Suprapubic skin (tissue), 4 donors: Measurements from ENCODE around the gene PRPF19. TPM values are rescaled to one million over a fixed set of nuclear protein-coding genes. Genes with fewer than 3 reads are reported as not detected.
"Not testable (repeated sequence)": the region's sequence is repeated elsewhere in the genome, so short reads cannot be mapped to it uniquely, and the experiment has no call there.

Experiments used
- DNase-seq, 2 donors: peaks; one replicate each; pipeline ENCODE4 v3.0.0-alpha.2; 2019; ENCODE audit warnings: low spot score in 2 of 2
- H3K27ac ChIP-seq: fragments of 200-600 bp; sonication (generic); one replicate; pipeline ENCODE4 v1.5.1; 2019
- H3K27me3 ChIP-seq: fragments of 200-600 bp; sonication (generic); one replicate; pipeline ENCODE4 v1.5.1; 2019
- H3K36me3 ChIP-seq: fragments of 200-600 bp; sonication (generic); one replicate; pipeline ENCODE4 v1.5.1; 2019
- H3K4me1 ChIP-seq: fragments of 200-600 bp; sonication (generic); one replicate; pipeline ENCODE4 v1.5.1; 2019
- H3K4me3 ChIP-seq: fragments of 200-600 bp; sonication (generic); one replicate; pipeline ENCODE4 v1.5.1; 2019; ENCODE audit warnings: mild to moderate bottlenecking
- H3K9me3 ChIP-seq: fragments of 200-600 bp; sonication (generic); one replicate; pipeline ENCODE4 v1.5.1; 2019
- EP300 ChIP-seq: sonication (generic); formaldehyde crosslinking; IDR thresholded peaks from one replicate; pipeline ENCODE4 v1.6.1; 2017; ENCODE audit warnings: antibody characterized with exemption
- POLR2A ChIP-seq, 2 donors: fragments of 450-650 bp; IDR thresholded peaks; one replicate each; pipeline ENCODE4 v1.6.1; 2017; ENCODE audit warnings: antibody characterized with exemption in 2 of 2, mild to moderate bottlenecking in 2 of 2, moderate library complexity in 2 of 2
- POLR2AphosphoS5 ChIP-seq, 3 donors: sonication (generic); formaldehyde crosslinking; IDR thresholded peaks; one replicate each; pipeline ENCODE4 v1.6.1; 2017; ENCODE audit warnings: antibody characterized with exemption in 3 of 3
- WGBS: methylation state at CpG from one replicate; pipeline ENCODE4 v1.1.5; 2018; 5-methylcytosine and 5-hydroxymethylcytosine counted together
- total RNA-seq, 4 donors: library from RNA; depleted of rRNA; stranded (reverse); fragments of >200 nt; gene quantifications; one replicate each; pipeline ENCODE4 v1.1.0, GENCODE V29; 2016
- TF ChIP-seq, protein P1 (sequence below), 2 donors: fragments of 200-600 bp in 1 of 2; fragments of 450-650 bp in 1 of 2; sonication (generic) in 1 of 2; IDR thresholded peaks; one replicate each; pipeline ENCODE4 v1.5.1; 2016 to 2019; ENCODE audit warnings: antibody characterized with exemption in 2 of 2, mild to moderate bottlenecking in 1 of 2, moderate library complexity in 1 of 2

Gene PRPF19
- total RNA-seq, 4 donors from 2014 or later, result 101 to 153 (median 116) TPM

- 81% methylated on average over 3 of the region's 3 CpGs for WGBS
- peak in 1 of 2 donors; percentile 47 for DNase-seq
- no peaks in the 10 kb centered on the region for H3K9me3 ChIP-seq
- H3K4me3 ChIP-seq, result no peak overlapping the region
- no peaks in the 10 kb centered on the region for H3K27me3 ChIP-seq
- H3K36me3 ChIP-seq, result no peaks in the 10 kb centered on the region
- H3K4me1 ChIP-seq, result peaks cover 31% of the 10 kb centered on the region
- no peak for TF ChIP-seq EP300
- no peak for TF ChIP-seq POLR2A (IDR thresholded peaks at IDR 0.05)
- TF ChIP-seq POLR2AphosphoS5 (IDR thresholded peaks at IDR 0.05), result no peak
- TF ChIP-seq, protein P1, sequence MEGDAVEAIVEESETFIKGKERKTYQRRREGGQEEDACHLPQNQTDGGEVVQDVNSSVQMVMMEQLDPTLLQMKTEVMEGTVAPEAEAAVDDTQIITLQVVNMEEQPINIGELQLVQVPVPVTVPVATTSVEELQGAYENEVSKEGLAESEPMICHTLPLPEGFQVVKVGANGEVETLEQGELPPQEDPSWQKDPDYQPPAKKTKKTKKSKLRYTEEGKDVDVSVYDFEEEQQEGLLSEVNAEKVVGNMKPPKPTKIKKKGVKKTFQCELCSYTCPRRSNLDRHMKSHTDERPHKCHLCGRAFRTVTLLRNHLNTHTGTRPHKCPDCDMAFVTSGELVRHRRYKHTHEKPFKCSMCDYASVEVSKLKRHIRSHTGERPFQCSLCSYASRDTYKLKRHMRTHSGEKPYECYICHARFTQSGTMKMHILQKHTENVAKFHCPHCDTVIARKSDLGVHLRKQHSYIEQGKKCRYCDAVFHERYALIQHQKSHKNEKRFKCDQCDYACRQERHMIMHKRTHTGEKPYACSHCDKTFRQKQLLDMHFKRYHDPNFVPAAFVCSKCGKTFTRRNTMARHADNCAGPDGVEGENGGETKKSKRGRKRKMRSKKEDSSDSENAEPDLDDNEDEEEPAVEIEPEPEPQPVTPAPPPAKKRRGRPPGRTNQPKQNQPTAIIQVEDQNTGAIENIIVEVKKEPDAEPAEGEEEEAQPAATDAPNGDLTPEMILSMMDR (IDR thresholded peaks at IDR 0.05), result no peak
- H3K27ac ChIP-seq, result no peak overlapping the region
These were observed 3.9 kb upstream of the PRPF19 start for GRCh38 chr11:60910281-60910687.

- not testable (repeated sequence) for H3K4me3 ChIP-seq
These were observed 3.4 kb upstream of the PRPF19 start for GRCh38 chr11:60909680-60910280.

DNA sequence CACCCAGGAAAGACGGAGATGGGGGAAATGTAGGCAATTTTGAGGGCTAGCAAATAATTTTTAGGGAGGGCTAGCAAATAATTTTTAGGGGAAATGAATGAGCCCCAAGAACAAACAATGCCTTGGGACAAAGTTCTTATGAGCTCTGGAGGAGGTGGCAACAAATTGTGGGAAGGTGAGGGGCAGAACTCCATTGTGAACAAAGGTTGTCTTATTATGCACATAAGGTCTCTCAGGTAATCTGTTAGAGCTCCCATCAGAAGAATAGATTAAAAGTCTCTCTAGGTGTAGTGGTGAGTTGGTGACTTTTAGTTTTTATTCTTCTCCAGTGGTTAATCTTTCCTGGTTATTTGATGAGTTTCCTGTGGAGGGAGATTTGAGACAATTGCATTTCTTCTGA, 2.4 kb upstream of the PRPF19 start:
- DNase-seq, result no peak
- Histone ChIP-seq H3K4me1 (peaks cover 36% of the 10 kb centered on the region), H3K36me3 (no peaks in the 10 kb centered on the region), H3K27me3 (no peaks in the 10 kb centered on the region), H3K27ac (no peak overlapping the region), H3K9me3 (no peaks in the 10 kb centered on the region), H3K4me3 (no peak overlapping the region)
- WGBS, result 0% methylated on average over 1 of the region's 1 CpG
- TF ChIP-seq POLR2A (IDR thresholded peaks at IDR 0.05) (no peak), EP300 (no peak), POLR2AphosphoS5 (IDR thresholded peaks at IDR 0.05) (no peak)
- TF ChIP-seq, protein P1 (IDR thresholded peaks at IDR 0.05), result no peak

More at GRCh38 chr11:60909680-60910280, 3.4 kb upstream of the PRPF19 start:
- H3K36me3 ChIP-seq, H3K27me3 ChIP-seq, H3K9me3 ChIP-seq, H3K27ac ChIP-seq: not testable (repeated sequence)
- peaks cover 31% of the 10 kb centered on the region for H3K4me1 ChIP-seq
- WGBS, result 69% methylated on average over 3 of the region's 3 CpGs
- DNase-seq, result peak; percentile 4 to 50

- 4% methylated on average over 13 of the region's 16 CpGs for WGBS
- Histone ChIP-seq H3K4me1 (peaks cover 32% of the 10 kb centered on the region), H3K27me3 (no peaks in the 10 kb centered on the region), H3K9me3 (no peaks in the 10 kb centered on the region), H3K4me3 (peak overlapping the region; percentile 81), H3K27ac (peak overlapping the region; percentile 93), H3K36me3 (peaks cover 31% of the 10 kb centered on the region)
- TF ChIP-seq POLR2AphosphoS5 (IDR thresholded peaks at IDR 0.05) (no peak), EP300 (no peak)
- DNase-seq, result no peak
These were observed 753 bp downstream of the PRPF19 start for GRCh38 chr11:60905551-60906113.

DNA sequence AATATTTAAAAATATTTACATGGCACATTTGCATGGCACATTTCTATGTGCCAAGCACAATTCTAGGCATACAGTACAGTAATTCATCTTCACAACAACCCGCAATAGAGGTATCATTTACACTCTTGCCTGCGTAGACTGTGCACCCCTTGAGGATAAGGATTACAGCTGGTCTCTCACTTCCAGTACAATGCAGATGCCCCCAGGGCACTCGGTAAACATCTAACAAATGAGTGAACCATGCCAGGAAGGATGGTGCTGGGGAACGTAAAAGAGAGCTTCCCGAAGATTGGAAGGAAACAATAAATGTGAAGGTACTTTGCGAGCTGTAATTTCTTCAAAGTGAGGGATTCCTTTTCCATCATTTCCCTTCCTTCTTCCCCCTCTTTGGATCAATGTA, 1.3 kb downstream of the PRPF19 start:
- Histone ChIP-seq H3K4me1 (peaks cover 32% of the 10 kb centered on the region), H3K9me3 (no peaks in the 10 kb centered on the region), H3K4me3 (peak overlapping the region; percentile 81), H3K27ac (peak overlapping the region; percentile 93), H3K36me3 (peaks cover 37% of the 10 kb centered on the region), H3K27me3 (no peaks in the 10 kb centered on the region)
- no peak for DNase-seq
- 31% methylated on average over 6 of the region's 6 CpGs for WGBS
- no peak for TF ChIP-seq POLR2A (IDR thresholded peaks at IDR 0.05)
- TF ChIP-seq POLR2AphosphoS5 (IDR thresholded peaks at IDR 0.05), result no peak
- TF ChIP-seq EP300, result no peak
- TF ChIP-seq, protein P1 (IDR thresholded peaks at IDR 0.05), result no peak

DNA sequence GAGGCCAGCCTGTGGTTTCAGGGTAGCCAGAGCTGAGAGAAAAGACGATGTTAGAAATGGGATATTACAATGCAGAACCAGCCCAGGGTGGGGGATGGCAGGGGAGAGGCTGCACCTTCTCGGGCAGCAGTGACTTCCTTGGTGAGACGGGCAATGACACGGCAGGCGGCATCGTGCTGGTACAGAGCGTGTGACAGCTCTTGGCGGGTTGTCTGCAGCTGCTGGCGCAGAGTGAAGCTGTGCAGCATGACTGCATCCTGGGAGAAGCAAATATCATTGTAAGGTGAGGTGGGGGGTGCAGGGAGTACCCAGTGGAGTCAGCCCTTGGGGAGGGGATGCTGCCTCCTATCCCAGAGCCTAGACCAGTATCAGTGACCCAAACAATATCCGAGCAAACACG, 3.8 kb downstream of the PRPF19 start:
- Histone ChIP-seq H3K4me1 (peaks cover 32% of the 10 kb centered on the region), H3K27ac (no peak overlapping the region), H3K4me3 (no peak overlapping the region), H3K36me3 (peaks cover 59% of the 10 kb centered on the region), H3K27me3 (no peaks in the 10 kb centered on the region), H3K9me3 (no peaks in the 10 kb centered on the region)
- TF ChIP-seq EP300 (no peak), POLR2AphosphoS5 (IDR thresholded peaks at IDR 0.05) (no peak), POLR2A (IDR thresholded peaks at IDR 0.05) (no peak)
- TF ChIP-seq, protein P1 (IDR thresholded peaks at IDR 0.05), result no peak
- DNase-seq, result no peak
- WGBS, result 90% methylated on average over 11 of the region's 11 CpGs
